ENCODE data around the gene CEP104.
A peak's percentile ranks its signal among the peaks of the same experiment; 100 is the strongest.

- no peak for TF ChIP-seq CTCF (IDR thresholded peaks at IDR 0.05)
- TF ChIP-seq FOXM1 (IDR thresholded peaks at IDR 0.05; ENCODE audit: low read depth), result no peak
- TF ChIP-seq USF1 (IDR thresholded peaks at IDR 0.05; ENCODE audit: borderline replicate concordance, low read depth), result no peak
- TF ChIP-seq POLR2AphosphoS5 (IDR thresholded peaks at IDR 0.05; ENCODE audit: low read depth, low read length), result peak; percentile 61; the same call in 1 of the 2 replicates
Measured at GRCh38 chr1:3856923-3857790, at the start of gene CEP104, which contains the start of gene DFFB.

Data from SK-N-SH (cell line).